ENCODE measurements around the gene ZNF800.

The ZNF800 gene

DNA sequence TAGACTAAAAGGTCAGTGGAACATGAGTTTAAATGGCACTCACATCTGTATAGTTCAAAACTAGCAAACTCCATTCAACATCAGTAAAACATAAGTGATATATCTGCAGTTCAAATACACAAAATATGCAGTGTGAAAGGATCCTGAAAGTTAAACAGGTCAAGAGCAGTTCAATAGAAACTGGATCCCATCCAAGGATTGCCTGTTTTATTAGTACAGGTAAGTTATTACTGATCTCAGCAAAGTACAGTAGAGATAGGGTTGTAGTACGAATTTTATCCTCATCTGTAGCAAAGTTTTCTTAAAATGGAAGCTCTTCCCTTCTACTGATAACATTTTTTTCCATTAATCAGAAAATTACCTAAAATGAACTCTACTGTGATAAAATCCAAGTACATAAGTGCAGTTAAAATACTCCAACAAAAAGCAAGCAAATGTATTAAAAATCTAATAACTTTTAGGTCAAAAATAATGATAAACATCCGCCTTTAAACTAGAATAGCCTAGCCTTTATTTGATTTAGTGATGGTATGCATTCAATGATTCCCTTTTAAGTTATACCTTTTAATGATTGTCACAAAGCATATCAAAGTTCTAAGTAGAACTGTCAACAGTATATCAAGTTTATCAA is 2.2 kb downstream of the ZNF800 start:
- no peak for DNase-seq (ENCODE audit: low read depth)

DNA sequence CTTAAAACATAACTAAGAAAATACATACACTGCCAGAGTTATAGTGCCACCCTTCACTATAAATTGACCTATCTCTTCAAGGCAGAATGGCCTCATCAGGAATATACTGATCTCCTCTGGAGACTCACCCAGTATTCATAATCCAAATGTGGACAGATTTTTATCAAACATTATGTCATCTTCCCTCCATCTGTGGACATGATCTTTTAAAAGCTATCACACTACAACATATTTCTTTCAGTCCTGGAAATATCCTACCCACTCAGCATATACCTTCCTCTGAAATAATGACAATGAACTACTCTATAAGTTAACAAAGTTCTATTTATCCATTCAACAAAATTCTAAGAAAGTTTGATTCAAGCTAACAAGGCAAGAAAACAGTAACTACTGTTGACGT is 3.2 kb downstream of the ZNF800 start:
- DNase-seq (ENCODE audit: low read depth), result no peak

DNA sequence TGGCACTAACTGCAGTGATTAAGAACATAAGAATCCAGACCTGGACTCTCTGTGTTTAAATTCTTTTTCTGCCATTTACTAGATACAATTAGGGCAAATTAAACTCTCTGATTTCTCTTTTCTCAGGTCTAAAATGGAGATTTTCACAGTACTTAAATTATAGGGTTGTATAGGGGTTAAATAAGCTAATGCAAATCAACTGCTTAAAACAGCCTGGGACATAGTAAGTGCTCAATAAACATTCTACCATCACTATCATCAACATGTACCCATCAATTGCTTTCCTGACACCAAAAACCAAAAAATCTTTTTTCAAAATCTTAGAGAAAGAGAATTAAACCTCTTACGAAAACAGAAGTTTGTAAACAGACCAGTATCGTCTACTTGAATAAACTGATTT is 4.5 kb downstream of the ZNF800 start:
- no peak for DNase-seq (ENCODE audit: low read depth)

DNA sequence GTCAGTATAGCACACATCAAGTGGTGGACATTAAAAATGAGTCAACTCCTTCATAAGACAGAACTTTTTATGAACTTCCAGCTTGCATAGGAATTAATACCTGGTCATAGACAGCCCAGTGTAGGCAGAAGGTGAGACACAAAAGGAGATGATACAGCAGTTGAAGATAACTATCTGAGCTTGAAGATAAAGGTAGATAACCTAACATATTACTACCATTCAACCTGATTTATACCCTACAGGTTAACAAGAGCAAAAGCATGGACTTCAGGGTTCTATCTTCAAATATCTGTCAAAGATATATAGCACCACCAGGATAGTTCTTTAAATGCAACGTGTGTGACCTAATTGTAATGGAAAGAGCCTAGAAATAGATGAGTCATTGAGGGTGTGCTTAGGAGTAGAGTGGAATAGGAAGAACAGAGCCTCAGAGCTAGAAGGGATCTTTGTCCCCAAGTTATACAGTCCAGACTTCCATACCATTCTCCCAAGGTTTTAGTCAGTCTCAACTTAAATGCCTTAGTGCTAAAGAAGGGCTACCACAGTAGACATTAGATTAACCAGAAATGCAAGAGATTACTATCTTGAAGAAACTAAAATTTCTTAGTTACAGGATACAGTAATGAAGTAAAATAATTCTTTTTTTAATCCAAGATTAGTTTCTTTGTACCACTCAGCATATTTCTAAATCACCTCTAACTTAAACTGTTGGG is 9.2 kb downstream of the ZNF800 start:
- no peak for DNase-seq (ENCODE audit: low read depth)

DNA sequence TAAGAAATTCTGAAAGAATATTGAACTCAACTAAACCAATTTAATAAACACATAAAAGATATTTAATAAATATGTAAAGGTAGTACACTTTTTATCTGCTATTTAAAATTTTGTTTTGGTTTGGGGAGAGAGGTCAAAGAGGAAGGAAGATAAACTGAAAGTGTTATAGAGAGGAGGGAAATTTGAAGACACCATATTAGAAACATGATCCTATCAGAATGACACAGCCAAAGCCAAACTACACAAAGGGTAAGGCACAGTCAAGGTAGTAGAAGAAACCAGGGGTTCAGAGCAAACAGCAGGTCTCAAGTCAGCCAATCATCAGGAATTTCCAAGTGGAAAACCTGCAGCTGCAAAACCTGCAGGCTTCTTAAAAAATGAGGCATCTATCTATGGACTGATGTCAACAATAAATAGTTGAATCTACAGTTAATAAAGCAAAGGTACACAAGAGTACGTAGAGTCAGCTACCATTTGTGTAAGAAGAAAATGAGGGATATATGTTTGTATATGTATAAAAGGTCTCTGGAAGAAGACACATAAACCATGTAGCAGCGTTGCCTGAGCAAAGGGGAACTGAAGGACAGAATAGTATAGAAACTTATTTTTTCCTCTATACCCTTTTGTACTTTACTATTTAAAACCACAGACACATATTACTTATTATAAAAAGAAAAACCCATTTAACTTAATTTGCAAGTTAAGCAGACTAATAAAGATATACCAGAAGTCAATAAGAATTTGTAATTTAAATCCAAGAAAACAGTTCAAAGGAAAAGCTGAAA is 10.0 kb downstream of the ZNF800 start:
- no peak for DNase-seq (ENCODE audit: low read depth)

DNA sequence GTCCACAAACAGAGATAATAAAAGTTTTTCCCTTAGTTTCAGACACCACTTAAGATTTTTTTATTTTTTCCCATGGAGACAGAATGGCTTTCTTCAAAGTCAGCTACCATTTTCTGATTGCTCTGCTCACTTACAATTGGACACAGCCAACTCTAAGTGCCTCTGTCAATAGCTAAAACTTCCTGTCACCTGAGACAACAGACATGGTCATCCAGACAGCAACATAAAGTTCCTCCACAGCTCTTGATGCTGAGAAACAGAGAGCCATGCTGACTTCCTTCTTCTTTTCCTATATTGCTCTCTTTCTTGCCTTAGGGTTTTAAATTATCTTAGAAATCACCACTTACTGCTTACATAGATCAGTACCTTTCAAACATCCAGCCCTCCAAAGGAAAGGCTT is 12.0 kb downstream of the ZNF800 start:
- no peak for DNase-seq (ENCODE audit: low read depth)

DNA sequence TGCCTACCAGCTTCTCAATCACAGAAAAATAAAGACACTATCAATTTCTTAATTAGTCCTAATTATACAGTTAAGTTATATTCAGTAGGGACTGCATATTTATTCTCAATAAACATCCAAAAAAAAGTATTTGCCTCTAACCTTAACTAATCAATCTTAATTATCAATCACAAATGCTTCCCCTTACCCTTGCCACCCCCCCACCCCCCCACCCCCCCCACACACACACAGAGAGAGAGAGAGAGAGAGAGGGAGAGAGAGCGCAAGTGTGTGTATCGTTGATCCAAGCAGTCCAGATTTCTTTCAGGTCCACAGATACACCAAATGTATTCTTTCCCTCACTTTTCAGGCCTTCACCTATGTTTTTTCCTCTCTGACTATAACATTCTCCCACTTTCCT is 12.9 kb downstream of the ZNF800 start:
- no peak for DNase-seq (ENCODE audit: low read depth)

DNA sequence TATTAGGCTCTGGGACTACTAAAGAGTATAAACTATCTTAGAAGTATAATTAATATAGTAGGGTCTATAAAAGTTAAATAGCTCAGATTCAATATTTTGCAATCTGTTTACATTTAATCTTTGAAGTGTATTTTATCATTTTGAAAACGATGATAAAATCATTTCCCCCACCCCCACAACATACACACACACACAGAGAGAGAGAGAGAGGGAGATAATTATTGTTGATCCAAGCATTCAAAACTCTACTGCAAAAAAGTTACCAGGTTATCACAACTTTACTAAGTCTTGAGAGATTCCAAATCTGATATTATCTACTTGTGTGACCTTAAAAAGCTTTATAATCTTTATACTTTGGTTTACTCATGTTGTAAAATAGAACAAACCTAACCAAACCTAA is 14.0 kb downstream of the ZNF800 start:
- no peak for DNase-seq (ENCODE audit: low read depth)

DNA sequence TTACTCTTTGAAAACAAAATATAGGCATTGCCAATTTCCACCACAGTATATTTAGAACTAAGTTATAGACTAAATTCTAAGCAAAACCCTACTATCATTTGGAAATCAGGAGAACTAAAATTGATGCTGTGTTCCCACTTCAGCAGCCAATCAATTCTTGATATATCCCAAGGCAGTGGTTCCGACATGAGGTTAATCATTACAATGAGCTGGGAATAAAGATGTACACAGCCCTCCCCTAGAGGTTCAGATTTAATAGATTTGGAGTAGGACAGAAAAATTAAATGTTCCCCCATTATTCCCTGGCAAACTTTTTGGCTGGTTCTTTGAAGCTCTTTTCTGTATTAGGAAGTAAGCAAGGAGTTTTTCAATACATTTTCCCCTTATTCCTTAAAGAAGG is 15.1 kb downstream of the ZNF800 start:
- no peak for DNase-seq (ENCODE audit: low read depth)

DNA sequence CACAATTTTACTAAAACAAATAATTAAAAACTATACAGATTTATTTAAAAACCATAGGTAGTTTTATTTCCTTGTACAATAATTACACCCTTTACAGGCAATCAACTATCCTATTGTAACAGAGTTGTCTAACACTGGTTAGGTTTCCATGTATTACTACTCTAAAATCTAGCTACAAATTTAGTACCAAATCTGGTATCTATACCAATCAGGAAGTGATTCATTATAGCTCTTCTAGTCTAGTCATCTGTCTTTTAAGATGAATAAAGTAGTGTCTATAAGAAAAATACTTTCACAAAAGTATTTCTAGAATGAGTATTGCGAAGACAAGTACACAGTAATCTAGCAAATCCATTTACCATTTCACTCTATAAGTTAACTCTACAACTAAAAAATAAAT is 16.9 kb downstream of the ZNF800 start:
- no peak for DNase-seq (ENCODE audit: low read depth)

DNA sequence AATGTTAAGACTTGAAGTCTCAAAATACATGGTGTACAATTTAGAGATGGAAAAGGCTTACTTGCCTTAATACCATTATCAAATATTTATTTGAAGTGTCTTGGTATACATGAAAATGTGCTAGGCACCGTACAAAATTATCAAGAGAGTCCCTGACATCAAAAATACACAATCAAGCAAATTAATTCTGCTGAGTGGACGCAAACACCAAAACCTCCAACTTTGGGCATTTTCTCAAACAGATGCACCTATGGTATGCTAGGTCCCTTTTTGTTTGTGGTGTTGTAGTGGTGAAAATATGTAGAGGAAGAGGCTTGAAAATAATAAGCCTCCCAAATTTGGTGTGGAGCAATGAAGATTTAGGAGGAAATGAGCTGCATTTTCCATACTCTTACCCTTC is 24.8 kb downstream of the ZNF800 start:
- no peak for DNase-seq (ENCODE audit: low read depth)

DNA sequence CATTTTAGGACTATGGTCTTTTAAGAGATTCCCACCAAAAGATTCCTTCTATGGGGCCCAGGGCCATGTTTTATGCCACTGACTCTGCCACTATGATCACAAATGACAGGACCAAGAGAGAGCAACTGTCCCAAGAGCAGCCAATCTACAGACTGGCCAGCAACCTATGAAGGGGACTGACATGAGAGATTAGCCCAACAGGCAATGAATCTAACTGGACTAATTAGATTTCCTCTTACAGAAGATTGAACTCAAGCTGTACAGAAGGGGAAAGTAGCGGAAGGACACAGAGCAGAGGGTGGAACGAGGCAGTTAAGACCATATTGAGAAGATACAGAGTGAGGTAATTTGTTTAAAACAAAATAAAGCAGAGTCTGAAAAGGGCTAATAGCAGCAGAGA is 25.8 kb downstream of the ZNF800 start:
- DNase-seq (ENCODE audit: low read depth), result no peak

DNA sequence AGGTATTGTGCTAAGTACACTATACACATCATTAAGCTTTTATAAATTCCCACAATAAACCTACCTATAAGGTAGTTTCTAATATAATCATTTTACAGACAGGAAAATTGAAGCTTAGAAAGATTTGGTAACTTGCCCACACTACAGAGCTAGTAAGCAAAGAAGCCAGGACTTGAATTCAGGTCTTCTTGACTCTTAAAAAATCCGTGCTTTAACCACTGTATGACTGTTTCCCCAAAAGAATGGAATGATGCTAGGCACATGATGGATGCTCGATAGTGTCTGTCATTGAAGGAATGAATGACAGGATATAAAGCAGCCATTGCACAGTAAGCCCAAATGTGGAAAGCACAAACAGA is 26.6 kb downstream of the ZNF800 start:
- DNase-seq (ENCODE audit: low read depth), result no peak

DNA sequence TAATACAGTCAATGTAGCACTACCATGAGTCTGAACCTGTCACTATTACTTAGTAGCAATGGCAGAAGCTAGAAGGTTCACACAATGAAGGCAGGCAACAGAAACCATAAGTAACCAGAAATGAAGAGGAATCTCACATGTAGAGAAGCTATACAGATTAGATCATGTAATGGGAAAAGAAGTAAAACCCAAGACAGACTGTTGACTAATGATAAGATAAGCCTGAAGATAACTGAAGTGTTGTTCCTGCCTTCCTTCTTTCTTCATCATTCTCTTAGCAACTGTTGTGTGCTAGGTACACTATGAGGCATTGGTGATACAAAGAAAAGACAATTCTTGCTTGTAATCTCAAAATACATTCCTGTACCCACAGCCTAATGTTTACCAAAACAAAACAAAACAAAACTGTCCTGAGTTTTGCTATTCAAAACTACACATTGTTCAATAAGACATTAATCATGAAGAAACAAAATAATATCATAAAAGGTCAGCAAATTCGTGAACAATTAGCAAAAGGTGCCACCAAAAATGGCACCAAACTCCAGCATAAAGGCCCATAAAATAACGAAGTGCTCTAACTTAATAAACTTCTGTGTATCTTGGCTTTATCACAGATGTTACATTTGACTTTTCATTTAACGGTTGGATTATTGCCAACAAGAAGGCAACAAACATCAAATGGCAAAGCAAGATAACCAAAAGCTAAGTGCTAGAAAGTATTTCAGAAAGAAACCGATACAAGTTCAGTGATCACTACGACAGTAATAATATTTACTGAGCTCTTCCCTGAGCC is 27.1 kb downstream of the ZNF800 start:
- no peak for DNase-seq (ENCODE audit: low read depth)

DNA sequence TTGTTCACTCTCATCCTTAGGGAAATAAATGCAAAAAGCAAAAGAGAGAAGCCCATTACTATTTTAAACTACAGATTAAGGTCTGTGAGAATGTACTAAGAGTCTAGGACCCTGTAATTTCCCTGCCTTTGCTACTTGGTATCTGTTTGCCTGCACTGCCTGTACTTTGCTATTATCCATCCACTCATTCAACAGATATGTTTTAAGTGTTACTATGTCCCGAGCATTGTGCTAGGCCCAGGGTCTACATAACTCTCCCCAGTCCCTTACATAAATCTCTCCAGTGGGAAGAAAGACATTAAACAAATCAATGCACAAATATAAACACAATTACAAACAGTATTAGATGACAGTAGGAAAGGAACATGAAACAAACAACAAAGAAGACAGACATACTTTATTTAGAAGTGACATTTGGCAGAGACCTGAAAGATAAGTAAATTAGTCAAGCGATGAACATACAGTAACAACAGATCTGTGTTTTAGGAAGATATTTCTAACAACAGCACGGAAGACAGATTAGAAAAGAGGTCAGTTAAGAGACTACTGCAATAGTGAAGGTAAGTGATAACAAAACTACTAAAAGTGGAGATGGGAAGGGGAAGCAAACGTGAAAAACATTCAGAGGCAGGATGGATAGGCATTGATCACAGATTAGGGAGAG is 30.0 kb downstream of the ZNF800 start:
- no peak for DNase-seq (ENCODE audit: low read depth)

DNA sequence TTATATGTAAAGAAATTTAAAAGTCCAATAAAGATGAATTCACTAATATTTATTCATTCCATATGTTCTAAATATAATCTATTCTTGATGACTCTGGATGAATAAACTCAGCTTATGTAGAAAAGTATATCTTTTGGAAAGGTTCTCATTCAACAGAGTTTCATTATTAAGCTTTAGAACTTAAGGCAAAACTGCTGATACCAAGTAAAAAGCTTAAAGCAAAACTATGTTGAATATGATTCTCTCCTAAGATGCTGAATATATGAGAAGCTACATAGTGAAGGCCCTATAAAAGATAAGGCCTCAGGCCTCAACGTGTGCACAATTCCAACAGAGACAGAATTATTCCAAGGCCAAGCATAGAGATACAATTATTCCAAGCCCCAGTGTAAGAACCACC is 30.8 kb downstream of the ZNF800 start:
- no peak for DNase-seq (ENCODE audit: low read depth)

DNA sequence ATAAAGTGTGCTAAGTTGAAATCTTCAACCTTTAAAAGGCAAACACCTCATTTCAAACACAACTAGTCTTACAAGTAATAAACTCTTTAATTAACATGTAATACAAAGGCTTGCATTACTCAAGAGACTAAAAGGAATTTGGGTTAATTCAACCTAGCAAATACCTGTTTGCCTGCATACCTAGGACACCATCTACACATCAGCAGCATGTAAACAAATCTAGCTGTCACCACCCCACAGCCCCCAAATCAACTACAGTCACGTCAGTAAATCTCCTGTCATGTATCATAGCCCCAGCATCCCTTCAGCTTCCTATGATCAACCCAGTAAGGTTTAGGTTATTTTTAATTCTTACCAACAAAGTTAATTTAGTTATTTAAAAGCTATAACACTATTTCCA is 33.5 kb downstream of the ZNF800 start:
- DNase-seq (ENCODE audit: low read depth), result no peak

DNA sequence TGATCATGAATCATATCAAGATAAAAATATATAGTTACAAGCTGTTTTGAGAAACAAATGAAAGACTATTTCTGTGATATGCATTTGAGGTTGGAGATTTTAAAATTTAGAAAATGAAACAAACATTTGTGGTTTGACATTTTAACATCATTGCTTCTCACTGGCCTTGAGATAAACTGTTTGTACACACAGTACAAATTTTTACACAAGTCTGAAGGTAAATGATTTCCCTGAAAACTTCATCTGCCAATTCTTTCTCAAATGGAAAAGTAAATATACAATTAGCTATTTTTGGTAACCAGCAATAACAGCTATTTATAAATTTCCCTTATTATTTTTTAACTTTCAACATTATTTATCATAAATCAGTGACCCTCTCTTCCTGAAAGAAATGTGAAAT is 38.6 kb downstream of the ZNF800 start:
- no peak for DNase-seq (ENCODE audit: low read depth)

DNA sequence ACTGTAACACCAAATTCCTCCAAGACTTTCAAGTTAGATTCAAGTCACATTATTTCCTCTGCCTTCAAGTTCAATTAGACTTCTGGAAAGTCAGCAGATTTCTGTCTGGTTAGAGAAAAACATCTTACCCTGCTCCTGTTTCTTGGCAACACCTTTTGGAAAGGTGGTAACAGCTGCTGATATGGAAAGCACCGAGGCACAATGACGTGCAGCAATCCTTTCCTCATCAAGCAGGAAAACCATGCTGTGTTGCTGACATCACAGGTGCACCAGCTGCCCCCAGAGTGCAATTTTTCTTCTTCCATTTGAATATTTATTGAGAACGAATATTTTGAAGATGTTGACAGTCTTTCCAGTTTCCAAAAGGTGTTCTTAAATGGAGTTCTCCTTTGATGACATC is 41.9 kb downstream of the ZNF800 start:
- no peak for DNase-seq (ENCODE audit: low read depth)

DNA sequence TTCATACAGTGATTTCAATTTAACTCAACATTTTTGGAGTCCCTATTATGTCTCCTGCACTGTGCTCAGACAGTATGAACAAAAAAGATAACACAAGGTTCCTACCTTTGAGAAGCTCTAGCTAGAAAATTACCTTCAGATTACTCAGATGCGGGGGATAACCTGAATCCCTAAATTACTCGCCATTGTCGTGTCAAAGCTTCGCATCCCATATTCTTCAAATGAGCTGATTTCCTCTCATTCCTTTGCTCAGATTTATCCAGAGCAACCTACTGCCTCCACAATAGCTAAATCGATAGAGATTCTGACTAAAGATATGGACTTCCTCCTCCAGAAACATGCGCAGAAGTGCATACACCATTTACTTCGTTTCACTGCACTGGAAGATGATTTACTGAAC is 42.6 kb downstream of the ZNF800 start:
- no peak for DNase-seq (ENCODE audit: low read depth)

DNA sequence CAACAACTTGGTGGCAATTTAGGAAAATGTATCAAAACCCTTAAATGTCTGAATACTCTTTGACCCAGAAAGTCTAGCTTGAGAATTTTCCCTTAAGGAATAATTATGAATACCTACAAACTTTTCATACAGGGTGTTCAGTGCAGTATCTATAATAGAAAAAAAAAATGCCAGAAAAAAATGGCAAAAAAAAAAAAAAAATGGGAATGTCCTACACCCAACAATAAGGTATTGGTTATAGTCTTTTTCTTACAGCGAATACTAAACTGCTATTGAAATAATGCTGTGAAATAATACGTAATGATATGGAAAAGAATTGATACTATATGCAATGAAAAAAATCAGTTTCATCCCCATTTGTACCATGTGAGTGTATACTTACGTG is 44.3 kb downstream of the ZNF800 start:
- DNase-seq (ENCODE audit: low read depth), result no peak

DNA sequence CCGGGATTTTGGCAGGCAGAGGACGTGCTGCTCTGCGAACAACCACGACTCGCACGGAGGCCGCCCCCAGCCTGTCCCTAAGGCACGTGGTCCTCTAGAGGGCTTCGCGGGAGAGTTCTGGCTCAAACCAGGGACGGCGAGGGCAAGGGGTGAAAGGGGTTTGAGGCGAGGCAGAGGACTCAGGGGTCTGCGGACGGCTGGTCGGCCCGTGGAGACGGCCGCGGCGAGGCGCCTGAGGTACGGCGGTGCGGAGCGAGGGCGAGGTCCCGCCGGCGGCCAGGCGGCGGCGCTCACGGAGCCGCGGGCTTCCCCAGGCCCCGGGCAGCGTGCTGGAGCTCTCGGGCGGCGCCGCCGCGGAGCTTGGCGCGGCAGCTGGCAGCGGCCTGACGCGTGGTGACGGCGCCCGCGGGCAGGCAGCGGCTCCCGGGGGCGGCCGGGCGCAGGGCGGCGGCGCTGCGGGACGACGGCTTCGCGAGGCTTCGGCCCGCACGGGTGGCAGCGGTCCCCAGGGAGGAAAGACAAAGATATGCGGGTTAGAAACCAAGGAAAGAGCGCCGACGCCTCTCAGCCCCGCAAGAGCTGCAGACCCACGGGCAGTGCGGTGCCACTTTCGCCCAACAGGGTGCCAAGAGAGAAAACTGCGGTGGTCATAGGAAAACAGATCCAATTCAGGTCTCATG is 44.8 kb downstream of the ZNF800 start:
- peak; percentile 58 for DNase-seq (ENCODE audit: low read depth)

All from activated T-cell treated with anti-CD3 and anti-CD28 coated beads for 24 hours (primary cell).